Dedifferentiated amniotic fluid mesenchymal stem cell (primary cell): ENCODE measurements around the gene SLC22A23.
"Not testable (repeated sequence)": the region's sequence is repeated elsewhere in the genome, so short reads cannot be mapped to it uniquely, and the experiment has no call there.

Experiments used
- DNase-seq: peaks from one replicate; pipeline ENCODE4 v3.0.0-alpha.2; 2016; ENCODE audit errors: extremely low spot score

The SLC22A23 gene

DNA sequence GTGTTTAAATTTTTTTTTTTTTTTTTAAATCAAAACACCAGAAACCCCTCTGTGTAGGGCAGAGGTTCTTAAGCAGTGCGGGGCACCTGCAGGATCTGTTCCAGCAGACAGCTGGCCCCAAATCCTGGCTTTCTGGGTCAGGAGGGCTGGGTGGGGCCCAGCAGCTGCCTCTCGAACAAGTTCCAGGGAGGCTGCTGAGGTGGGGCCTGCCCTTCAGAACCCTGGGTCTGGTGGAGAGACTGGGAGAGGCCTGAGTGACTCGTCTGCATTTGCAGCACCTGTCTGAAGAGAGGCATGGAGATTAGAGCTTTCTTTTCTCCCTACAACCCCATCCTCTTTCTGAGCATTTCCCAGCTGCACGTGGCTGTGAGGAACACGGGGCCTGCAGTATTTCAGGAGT, 189.7 kb downstream of the SLC22A23 start:
- DNase-seq: no peak

DNA sequence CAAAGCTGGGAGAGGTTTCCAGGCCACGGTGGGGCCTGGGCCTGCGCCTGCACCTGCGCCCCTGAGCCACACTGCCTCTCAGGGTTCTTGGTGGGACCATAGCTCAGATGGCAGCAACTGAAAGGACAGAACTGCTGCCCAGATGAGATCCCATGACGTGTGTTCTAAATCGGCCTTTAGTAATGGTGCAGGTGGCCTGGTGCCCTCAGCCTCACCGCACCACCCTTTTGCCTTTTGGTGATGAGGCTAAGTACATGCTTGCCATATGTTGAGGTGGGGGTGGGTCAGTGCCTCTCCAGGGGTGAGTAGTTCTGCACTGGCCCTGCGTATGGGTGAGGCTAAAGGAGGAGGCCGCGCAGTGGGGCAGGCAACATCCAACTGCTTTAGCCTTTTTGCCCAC, 190.7 kb downstream of the SLC22A23 start:
- DNase-seq: no peak

DNA sequence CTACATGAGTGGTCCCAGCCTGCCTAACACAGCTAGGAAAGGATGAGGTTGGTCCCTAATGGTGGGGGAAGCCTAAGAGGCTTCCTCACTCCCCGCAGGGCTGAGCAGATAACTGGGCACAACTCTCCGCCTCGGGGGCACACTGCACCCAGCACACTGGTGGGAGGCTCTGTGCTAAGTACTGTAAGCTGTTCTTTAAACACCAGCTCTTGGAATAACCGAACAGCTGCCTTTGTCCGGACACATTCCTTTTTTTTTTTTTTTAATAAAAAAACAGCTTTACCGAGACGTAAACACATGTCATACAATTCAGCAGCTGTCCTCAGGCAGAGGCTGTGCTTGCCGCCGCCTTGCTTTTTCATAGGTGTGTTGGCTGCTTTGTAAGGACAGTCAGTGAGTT, 191.2 kb downstream of the SLC22A23 start:
- DNase-seq: no peak

DNA sequence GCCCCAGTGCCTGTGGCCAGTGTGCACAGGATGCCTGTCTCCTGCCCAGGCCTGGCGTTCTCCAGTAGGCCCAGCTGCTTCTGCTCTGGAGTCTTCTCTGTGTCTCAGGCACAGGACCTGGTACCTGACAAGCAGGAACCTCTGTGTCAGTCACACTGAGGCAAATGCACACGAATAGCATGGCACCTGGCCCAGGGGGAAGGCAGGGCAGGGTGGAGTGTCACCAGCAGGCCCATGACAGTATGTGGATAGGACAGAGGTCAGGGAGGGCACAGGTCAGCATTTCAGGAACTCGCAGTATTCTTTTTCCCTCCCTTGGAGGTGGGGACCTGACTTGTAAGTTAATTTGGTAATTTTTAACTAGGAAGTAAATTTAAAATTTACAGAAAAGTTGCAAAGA, 192.5 kb downstream of the SLC22A23 start:
- DNase-seq: no peak

DNA sequence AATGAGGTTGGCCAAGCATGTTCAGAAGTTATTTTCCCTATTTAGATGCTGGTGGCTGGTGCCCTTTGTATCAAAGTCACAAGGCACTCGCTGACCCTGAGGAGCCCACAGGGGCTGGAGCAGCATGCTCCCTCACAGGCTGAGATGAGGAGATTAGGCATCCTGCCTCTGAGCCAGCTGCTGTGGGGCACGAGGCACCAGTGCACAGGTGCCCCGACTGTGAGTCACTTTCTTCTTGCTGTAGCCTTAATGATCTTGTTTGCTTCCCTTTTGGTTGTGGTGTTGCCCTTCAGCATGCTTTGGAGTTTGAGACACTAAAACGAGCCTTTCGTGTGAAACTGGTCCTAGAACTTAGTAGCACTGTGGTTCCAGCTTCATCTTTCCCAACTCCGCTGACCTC, 193.8 kb downstream of the SLC22A23 start:
- DNase-seq: no peak

DNA sequence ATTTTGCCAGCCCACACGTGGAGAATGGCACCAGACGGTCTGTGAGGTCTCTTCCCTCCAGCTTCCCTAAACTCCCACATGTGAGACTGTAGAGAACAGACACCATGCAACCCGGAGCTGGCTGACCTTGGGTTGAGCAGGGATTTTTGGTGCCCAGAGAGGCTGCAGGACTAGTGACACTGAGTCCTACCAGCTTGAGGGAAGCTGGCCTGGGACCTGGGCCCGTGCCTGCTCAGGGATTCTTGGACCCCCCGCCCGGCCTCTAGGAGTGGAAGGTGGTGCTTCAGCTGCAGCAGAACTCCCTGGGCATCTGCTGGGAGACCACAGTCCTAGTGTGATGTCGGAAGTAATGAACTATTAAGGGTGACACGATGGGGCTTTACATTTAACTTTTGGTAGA, 194.9 kb downstream of the SLC22A23 start:
- DNase-seq: no peak

DNA sequence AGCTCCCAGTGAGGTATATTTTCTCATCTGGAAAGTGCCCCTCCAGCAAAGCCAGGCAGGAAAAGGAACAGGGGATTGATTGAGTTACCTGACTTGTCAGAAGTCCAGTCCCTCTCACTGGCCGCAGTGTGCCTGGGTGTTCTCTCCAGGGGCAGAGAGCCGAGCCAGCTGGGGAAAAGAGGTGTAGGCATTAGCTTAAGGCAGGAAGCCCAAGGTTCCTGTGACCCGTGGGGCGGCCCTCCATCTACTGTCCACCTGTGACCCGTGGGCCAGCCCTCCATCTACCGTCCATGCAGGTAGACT, 195.4 kb downstream of the SLC22A23 start:
- DNase-seq: no peak

DNA sequence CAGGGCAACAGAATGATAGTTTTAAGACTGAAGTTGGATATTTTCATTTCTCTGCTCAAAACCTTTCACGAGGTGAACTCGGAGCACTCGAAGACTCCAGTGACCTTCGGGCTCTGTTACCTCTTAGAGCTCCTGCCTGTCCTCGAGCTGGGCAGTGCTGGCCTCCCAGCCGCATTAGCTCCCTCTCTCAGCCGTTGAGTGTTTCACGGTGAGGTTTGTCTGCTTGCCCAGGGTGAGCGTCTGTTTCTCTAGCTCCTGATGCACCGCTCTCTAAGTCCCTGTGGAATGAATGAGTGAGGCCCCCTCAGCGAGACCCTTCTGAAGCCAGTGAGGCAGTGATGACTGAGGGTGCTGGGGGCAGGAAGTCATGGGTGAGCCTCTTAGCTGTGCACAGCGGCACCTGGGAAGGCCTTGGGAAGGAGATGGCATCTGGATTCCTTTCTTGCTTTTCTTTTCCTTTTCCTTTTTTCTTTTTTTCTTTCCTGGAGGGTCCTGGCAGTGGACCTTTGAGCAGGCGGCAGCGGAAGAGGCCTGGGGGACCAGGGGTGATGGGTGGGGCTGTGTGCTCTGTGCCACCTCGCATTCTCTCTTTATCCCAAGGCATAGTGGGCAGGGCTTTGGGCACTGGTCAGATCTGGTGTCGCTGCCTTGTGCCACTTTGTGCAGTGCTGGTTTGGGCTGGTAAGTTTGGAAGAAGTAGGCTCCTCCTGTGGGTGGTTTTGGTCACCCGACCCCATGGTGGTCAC, 195.9 kb downstream of the SLC22A23 start:
- no peak for DNase-seq

DNA sequence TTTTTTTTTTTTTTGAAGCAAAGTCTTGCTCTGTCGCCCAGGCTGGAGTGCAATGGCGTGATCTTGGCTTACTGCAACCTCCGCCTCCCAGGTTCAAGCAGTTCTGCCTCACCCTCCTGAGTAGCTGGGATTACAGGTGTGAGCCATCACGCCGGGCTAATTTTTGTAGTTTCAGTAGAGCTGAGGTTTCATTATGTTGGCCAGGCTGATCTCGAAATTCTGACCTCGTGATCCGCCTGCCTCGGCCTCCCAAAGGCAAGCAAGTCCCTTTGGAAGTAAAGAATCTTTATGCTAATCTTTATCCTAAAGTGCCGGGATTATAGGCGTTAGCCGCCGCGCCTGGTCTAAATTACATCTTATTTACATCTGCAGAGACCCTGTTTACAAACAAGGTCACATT, 196.6 kb downstream of the SLC22A23 start:
- DNase-seq: no peak

DNA sequence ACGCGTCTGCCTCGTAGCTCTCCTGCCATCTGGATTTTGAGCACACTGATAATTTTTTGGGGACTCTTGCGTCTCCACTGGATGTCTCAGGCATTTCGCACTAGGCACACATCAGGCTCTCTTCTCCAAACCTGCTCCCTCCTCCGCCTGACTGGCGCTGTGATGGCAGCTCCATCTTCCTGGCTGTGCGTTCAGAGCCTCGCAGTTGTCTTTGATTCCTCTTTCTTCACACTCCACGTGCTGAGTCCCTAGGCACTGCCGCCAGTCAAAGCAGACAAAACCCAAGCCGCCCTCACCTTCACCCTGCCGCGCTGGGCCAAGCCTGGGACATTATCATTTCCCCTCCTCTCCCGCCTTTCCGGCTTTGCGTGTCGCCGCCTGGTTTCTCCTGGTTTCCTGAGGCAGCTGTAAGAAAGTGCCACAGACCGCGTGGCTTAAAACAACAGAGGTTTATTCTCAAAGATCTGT, 197.3 kb downstream of the SLC22A23 start:
- peak; percentile 22 for DNase-seq

DNA sequence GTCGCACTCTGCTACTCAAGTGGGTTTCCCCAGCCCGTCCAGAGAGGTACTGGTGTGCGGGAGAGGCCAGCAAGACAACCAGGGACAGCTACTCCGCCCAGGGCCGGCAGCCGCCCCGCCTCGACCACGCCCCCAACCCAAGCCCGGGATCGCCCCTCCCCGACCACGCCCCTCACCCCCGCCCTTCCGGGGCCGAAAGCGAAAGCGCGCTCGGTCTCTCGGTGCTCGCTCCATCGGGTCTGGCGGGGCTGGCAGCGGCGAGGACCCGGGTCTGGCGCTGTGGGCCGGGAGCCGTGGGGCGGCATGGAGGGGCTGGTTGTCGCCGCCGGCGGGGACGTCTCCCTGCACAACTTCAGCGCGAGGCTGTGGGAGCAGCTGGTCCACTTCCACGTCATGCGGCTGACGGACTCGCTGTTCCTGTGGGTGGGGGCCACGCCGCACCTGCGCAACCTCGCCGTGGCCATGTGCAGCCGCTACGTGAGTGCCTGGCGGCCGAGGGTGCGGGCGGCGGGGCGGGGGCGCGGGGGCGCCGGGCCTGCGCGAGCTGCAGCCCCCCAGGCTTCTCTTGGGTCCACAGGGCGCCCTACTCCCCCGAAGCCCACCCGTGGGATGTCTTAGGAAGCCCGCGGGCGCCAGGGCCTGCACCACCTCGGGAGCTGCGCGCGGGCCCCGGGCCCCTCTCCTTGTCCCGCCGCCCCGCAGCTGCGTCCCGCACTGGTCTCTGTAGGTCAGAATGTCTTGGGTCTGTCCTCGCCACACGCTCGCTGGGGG, 197.9 kb downstream of the SLC22A23 start, which contains the start of gene PSMG4:
Gene PSMG4 (plus strand): TSS at position 228 of the 771 bp plus-strand sequence. CDS start 76 bp downstream, at position 304.
- peak; percentile 86 for DNase-seq

DNA sequence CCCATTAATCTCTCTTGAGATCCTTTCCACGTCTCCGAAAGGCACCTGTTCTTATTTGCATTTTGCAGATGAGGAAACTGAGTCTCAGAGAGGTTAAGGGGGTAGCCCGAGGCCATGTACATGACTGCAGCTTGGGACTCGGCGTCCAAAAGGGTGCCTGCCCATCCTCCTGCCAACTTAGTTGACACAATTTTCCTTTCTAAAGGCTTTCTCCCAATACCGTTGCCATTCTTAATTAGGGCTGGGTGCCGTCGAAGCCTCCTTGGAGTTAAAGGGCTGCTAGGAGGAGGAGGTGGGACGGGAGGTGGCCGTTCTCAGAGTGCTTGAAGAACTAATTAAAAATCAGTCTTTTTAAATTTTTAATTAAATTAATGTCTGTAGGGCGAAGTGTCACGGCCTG, 198.6 kb downstream of the SLC22A23 start:
- no peak for DNase-seq

DNA sequence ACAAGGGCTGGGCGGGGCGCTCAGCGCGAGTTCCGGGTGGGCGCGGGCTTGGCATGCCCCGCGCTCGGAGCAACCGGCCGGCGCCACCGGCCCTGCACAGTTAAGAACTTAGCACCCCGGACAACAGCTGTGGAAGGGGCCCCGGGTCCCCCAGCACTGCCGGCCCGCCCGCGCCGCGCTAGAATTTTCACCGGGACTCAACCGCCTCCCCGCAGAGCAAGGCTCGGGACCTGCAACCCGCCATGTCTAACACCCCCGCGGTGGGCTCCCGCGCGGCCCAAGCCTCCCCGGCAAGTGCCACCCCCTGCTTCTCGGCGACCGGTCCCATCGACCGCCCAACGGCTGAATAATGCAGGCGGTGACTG, 203.3 kb downstream of the SLC22A23 start:
- DNase-seq: no peak

DNA sequence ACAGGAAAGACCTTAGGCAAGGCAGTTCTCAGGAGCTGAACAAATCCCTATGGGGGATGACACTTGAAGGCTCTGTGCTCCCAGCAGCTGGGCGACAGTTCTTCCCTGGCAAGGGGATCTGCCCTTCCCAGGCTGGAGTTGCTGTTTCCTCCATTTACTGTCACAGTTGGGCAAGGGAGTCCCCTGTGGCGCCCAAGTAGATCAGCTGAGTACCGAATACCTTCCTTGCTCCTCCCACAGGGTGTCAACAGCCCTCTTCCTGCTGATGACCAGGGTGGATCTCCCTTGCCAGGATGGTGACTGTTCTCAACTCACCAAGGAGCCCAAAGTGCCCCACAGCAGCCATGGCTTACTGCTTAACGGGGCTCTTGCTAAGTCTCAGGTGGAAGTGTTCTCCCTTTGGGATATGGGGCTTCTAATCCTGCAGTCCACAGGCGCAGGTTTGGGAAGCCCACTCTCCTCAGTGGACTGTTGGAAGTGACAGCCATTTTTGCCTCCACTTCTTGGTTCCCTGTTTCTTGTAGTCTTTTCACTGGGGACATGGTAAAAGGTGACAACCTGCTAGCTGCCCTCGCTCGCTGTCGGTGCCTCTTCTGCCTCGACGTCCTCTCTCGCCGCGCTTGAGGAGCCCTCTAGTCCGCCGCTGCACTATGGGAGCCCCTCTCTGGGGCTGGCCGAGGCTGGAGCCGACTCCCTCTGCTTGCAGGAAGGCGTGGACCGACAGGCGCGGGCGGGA, 203.8 kb downstream of the SLC22A23 start:
- DNase-seq: no peak

DNA sequence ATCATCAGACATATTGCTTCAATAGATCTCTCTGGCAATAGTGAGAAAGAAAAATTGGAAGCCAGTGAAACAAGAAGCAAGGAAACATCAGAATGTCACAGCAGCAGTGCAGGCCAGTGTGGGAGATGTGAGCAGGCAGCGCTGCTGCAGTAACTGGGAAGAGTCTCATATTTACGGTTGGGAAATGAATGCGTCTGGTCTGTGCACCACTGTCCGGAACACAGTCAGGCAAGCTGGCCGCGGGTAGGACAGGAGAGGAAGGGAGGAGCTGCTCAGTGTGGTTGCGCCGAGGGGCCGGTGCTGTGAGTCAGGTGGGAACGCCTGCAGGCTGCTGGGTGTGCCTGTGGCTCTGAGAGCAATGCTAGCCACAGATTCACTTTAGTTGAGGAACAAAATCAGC, 204.5 kb downstream of the SLC22A23 start:
- no peak for DNase-seq

DNA sequence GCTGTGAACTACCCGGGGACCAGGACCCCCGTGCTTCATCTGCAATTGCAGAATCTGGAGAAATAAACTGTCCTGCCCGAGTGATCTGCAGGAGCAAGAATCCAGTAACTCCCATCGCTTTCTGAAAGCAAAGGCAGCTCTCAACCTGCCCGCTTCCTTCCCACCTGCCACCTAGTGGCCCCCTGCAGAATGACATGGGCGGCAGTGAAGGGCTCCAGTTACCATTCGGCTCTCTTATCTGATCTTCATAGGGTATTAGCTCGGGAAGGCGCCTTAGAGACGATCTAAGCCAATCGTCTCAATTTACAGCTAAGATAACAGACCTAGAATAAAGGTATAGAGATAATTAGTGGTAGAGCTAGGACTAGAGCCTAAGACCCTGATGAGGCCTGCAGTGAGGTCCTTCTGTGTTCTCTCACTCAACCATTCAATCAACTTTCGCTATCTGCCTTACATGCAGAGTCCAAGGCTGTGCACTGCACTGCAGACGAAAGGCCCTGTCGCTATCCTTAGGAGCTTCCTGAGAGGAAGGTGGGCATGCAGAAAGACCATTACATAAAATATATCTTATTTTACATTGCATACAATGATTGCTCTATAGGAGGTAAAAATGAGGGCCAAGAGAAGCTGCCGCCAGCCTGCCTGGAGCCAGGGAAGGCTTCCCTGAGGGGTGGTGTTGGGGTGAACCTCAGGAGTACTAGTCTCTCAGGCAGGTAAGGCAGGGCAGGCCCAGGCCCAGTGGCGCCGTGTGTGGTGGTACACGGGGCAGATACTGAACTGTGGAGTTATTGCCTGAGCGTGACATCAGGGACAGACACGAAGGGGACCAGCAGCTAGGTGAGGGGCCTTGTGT, 205.2 kb downstream of the SLC22A23 start:
- peak; percentile 83 for DNase-seq

DNA sequence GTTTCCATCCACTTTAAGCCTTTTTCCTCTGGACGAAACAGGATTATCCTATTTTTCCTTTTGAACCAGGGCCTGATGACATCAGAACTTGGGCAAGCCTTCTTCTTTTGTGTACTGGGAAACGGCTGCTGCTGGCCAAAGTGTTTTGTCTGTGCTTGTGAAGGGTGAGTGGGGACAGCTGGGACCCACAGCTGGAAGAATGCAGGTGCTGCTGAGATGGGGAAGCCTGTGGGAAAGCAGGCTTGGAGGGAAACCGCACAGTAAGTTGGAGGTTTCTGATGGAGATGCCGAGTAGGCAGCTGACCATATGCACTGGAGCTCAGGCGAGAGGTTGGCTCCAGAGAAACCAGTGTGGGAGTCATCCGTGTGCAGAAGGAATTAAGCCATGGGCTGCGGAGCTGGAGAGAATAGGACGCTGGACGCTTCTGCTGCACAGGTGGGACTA, 206.6 kb downstream of the SLC22A23 start:
- no peak for DNase-seq

DNA sequence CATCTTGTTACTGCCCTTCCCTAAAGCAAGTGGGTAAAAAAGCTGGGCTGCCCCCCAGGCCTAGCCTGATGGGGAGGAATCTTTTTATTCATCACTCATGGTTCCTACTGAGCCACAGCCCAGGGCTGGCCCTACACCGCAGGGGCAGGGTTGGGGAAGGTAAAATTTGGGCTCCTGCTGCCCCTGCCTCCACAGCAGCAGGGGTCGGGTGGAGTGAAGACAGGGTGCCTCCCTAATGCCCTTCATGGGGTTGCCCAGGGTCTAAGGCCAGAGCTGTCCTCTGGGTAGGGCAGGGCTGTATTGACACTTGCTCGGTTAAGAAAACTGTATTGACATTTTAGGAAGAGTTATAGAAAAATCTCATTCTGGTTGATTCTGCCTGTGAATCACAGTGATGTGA, 207.0 kb downstream of the SLC22A23 start:
- no peak for DNase-seq

DNA sequence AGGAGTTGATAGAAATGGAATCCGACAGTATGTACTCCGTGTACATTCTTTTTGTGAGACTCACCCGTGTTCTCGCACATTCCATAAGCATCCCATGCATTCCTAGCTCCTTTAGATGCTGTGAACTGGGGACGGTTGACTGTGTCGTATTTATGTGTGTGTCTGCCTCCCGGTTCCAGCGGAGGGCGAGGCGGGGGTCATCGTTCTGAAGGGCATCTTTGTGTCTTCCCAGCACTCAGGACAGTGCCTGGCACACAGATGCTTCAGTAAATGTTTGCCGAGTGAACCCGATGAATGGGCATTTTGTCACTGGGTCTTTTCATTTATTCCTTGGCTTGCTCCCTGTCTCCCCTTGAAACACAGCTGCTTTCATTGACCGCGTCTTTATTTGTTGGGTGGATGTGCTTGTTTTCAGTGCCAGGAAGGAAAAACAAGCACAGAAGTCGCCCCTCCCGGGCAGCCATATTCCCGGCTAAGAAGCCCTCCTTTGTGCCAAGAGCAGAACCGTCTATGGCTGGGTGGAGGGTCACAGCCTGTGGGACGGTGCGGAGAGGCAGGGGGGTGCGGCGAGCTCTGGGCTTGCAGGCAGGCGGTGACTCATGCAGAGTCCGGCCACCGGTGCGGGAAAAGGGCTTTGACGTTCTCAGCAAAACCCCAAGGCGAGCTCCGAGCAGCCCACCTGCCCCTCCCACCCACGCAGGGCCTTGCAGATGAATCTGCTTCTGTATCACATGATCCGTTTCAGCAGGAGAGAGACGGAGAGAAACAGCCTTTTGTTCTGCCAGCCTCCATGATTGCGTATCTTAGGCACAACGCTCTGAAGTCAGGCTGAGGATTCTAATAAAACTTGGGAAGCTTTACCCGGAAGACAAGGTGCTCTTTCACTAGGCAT, 209.3 kb downstream of the SLC22A23 start:
- peak; percentile 86 for DNase-seq

DNA sequence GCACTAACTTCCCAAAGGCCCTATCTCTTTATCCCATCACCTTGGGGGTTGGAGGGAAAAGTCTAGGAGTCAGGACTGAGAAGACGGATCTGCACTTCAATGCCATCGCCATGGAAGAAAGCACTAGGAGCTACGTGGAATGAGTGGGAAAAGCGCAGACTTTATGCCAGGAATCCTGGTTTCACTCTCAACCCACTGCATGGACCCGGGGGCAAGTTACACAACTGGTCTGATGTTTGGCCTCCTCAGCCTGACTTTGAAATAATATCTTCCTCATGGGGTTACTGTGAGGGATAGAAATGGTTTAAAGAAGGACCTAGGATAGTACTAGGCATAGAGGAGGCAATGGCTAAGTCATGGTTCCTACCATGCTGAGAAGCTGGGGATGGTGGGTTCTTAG, 211.6 kb downstream of the SLC22A23 start:
- no peak for DNase-seq

DNA sequence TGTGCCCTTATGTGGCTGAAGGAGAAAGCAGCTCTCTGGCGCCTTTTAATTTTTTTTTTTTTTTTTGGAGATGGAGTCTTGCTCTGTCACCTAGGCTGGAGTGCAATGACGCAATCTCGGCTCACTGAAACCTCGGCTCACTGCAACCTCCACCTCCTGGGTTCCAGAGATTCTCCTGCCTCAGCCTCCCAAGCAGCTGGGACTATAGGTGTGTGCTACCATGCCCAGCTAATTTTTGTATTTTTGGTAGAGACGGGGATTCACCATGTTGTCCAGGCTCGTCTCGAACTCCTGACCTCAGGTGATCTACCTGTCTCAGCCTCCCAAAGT, 212.1 kb downstream of the SLC22A23 start:
- DNase-seq: not testable (repeated sequence)
